ENCODE measurements around the gene AGAP4. TPM values are rescaled to one million over a fixed set of nuclear protein-coding genes. Genes with fewer than 3 reads are reported as not detected.
"Not testable (repeated sequence)": the region's sequence is repeated elsewhere in the genome, so short reads cannot be mapped to it uniquely, and the experiment has no call there.

The AGAP4 gene
- polyA plus RNA-seq, 3 donors = 0.22 to 21.6 (median 0.47) TPM

DNA sequence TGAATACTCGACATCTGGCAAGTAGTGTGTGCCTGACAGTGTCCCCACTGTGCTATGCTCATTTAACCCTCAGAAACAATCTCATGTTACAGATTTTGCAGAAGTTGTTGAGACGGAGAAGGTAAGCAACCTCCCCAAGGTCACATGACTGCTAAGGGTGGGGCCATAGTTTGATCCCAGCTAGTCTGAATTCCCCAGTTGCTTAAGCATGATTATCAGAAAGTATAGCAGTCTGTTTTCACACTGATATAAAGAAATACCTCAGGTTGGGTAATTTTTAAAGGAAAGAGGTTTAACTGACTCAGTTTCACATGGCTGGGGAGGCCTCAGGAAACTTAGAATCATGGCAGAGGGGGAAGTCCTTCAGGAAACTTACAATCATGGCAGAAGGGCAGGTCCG lies 1.2 kb upstream of the AGAP4 start:
- H3K4me1 Mint-ChIP-seq; H3K4me2 ChIP-seq (replicated peaks; ENCODE audit: extremely low read depth, low read length, poor library complexity, severe bottlenecking); H3K4me3 Mint-ChIP-seq; H2AFZ ChIP-seq (ENCODE audit: insufficient read depth, low read depth, low read length, poor library complexity, severe bottlenecking); intact Hi-C loops (cut with micrococcal nuclease); H3K79me2 ChIP-seq (ENCODE audit: insufficient read depth, low read length); H3K27me3 ChIP-seq (ENCODE audit: control insufficient read depth in 2 of 2, insufficient read depth in 2 of 2, low read length in 2 of 2); H3K27me3 Mint-ChIP-seq (ENCODE audit: low read depth in 3 of 3); H3K9me3 Mint-ChIP-seq; H3K4me1 ChIP-seq (ENCODE audit: control insufficient read depth in 1 of 2, insufficient read depth in 2 of 2, low read length in 2 of 2); H3K36me3 Mint-ChIP-seq; H3K4me3 ChIP-seq (replicated peaks in 1 of 3; ENCODE audit: low read depth in 2 of 3, low read length in 3 of 3); H4K20me1 ChIP-seq (ENCODE audit: insufficient read depth, low read length); H3K9ac ChIP-seq (ENCODE audit: insufficient read depth, low read length, poor library complexity, severe bottlenecking); H3K36me3 ChIP-seq (replicated peaks in 1 of 2; ENCODE audit: control insufficient read depth in 1 of 2, insufficient read depth in 2 of 2, low read length in 2 of 2); H3K9me3 ChIP-seq (replicated peaks in 1 of 2; ENCODE audit: control insufficient read depth in 1 of 2, insufficient read depth in 1 of 2, low read length in 2 of 2): not testable (repeated sequence)
- WGBS (ENCODE audit: insufficient coverage) = no CpG with 5 or more reads among the region's 3 CpGs
- DNase-seq = peak; percentile 5 to 67 (median 11)
- H3K27ac Mint-ChIP-seq = peak overlapping the region in 4 of 7 donors; percentile 8 to 80 (median 42)
- H3K27ac ChIP-seq (ENCODE audit: low read depth in 1 of 2, low read length in 2 of 2) = peak overlapping the region in 1 of 2 donors; percentile 36

DNA sequence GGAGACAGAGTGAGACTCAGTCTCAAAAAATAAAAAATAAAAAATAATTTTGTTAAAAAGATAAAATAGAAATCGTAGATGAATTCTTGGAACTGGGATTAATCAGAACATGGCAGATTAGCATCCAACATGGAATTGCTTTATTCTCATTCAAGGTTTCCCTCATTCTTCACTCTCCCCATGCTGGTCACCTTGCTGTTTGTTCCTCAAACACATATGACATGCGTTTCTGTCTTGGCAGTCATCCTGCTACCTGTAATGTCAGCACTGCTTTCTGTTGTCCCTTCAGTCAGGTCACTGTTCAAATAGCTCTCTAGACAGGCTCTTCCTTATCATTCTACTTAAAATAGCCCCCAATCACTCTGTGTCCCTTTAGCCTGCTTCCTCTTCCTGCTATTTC lies 24.4 kb downstream of the AGAP4 start:
- intact Hi-C loops (cut with micrococcal nuclease); H3K4me2 ChIP-seq (replicated peaks; ENCODE audit: extremely low read depth, low read length, poor library complexity, severe bottlenecking); H3K9me3 ChIP-seq (replicated peaks in 1 of 2; ENCODE audit: control insufficient read depth in 1 of 2, insufficient read depth in 1 of 2, low read length in 2 of 2); DNase-seq; H4K20me1 ChIP-seq (ENCODE audit: insufficient read depth, low read length); H3K9me3 Mint-ChIP-seq; H3K36me3 Mint-ChIP-seq; H3K4me3 ChIP-seq (replicated peaks in 1 of 3; ENCODE audit: low read depth in 2 of 3, low read length in 3 of 3); H3K36me3 ChIP-seq (replicated peaks in 1 of 2; ENCODE audit: control insufficient read depth in 1 of 2, insufficient read depth in 2 of 2, low read length in 2 of 2); H3K79me2 ChIP-seq (ENCODE audit: insufficient read depth, low read length); H3K4me1 ChIP-seq (ENCODE audit: control insufficient read depth in 1 of 2, insufficient read depth in 2 of 2, low read length in 2 of 2); H3K4me3 Mint-ChIP-seq; H3K27ac ChIP-seq (ENCODE audit: low read depth in 1 of 2, low read length in 2 of 2); H2AFZ ChIP-seq (ENCODE audit: insufficient read depth, low read depth, low read length, poor library complexity, severe bottlenecking); H3K27ac Mint-ChIP-seq; H3K27me3 Mint-ChIP-seq (ENCODE audit: low read depth in 3 of 3); H3K27me3 ChIP-seq (ENCODE audit: control insufficient read depth in 2 of 2, insufficient read depth in 2 of 2, low read length in 2 of 2); H3K9ac ChIP-seq (ENCODE audit: insufficient read depth, low read length, poor library complexity, severe bottlenecking): not testable (repeated sequence)
- WGBS (ENCODE audit: insufficient coverage) = no CpG with 5 or more reads among the region's 2 CpGs
- H3K4me1 Mint-ChIP-seq = peaks cover 12% of the 10 kb centered on the region

DNA sequence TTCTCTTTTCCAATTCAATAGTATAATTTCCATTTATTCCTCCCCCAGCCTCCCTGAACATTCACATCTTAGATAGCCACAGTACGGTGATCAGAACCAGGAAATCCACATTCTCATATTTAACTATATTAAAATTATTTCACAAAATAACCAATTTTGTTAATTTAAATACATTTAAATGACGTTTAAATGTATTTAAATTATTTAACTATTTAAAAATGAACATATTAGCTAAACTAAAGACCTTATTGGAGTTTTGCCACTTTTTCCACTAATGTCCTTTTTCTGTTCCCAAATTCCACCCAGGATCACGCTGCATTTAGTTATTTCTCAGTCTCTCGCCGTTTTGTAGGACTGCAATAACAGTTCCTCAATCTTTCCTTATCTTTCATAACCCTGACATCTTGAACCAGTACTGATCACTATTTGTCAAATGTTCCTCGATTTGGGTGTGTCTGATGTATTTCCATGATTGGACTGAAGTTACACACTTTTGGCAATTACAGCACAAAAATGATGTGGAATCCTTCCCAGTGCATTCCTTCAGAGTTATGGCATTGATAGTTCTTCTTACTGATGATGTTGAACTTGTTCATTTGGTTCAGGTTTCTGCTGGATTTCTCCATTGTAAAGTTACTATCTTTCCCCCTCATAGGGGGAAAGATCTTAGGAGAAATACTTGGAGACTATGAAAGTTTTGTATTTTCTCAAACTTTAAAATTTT lies 27.0 kb downstream of the AGAP4 start:
- H3K4me2 ChIP-seq (replicated peaks; ENCODE audit: extremely low read depth, low read length, poor library complexity, severe bottlenecking); H3K27ac ChIP-seq (ENCODE audit: low read depth in 1 of 2, low read length in 2 of 2); H3K27me3 Mint-ChIP-seq (ENCODE audit: low read depth in 3 of 3); H2AFZ ChIP-seq (ENCODE audit: insufficient read depth, low read depth, low read length, poor library complexity, severe bottlenecking); H3K27me3 ChIP-seq (ENCODE audit: control insufficient read depth in 2 of 2, insufficient read depth in 2 of 2, low read length in 2 of 2); H3K9ac ChIP-seq (ENCODE audit: insufficient read depth, low read length, poor library complexity, severe bottlenecking); H4K20me1 ChIP-seq (ENCODE audit: insufficient read depth, low read length); H3K4me3 ChIP-seq (replicated peaks in 1 of 3; ENCODE audit: low read depth in 2 of 3, low read length in 3 of 3); intact Hi-C loops (cut with micrococcal nuclease); H3K79me2 ChIP-seq (ENCODE audit: insufficient read depth, low read length); H3K4me1 ChIP-seq (ENCODE audit: control insufficient read depth in 1 of 2, insufficient read depth in 2 of 2, low read length in 2 of 2); H3K36me3 ChIP-seq (replicated peaks in 1 of 2; ENCODE audit: control insufficient read depth in 1 of 2, insufficient read depth in 2 of 2, low read length in 2 of 2); H3K36me3 Mint-ChIP-seq; H3K4me3 Mint-ChIP-seq: not testable (repeated sequence)
- Mint-ChIP-seq H3K4me1 (peaks cover 12% of the 10 kb centered on the region), H3K27ac (peak overlapping the region in 1 of 7 donors; percentile 38), H3K9me3 (peaks cover 7 to 16% (median 10%) of the 10 kb centered on the region in 7 donors)
- peaks cover 0 to 18% of the 10 kb centered on the region in 2 donors for H3K9me3 ChIP-seq (replicated peaks in 1 of 2; ENCODE audit: control insufficient read depth in 1 of 2, insufficient read depth in 1 of 2, low read length in 2 of 2)
- WGBS (ENCODE audit: insufficient coverage) = no CpG with 5 or more reads among the region's 6 CpGs
- peak in 1 of 3 donors; percentile 0 for DNase-seq

All from CD14-positive monocyte (primary cell).